ENCODE data around the gene CDK14. TPM values are rescaled to one million over a fixed set of nuclear protein-coding genes. Genes with fewer than 3 reads are reported as not detected.

CDK14 gene
- total RNA-seq, 2 experiments from 2014 or later: not detected

GRCh38 chr7:90709501-90710465 is 113.7 kb downstream of the CDK14 start:
- H3K9me3 Mint-ChIP-seq: no peaks in the 10 kb centered on the region
- no peaks in the 10 kb centered on the region for H3K4me1 Mint-ChIP-seq
- POLR2A ChIA-PET: no interaction called here
- H3K36me3 Mint-ChIP-seq (ENCODE audit: low read depth): no peaks in the 10 kb centered on the region
- H3K27ac Mint-ChIP-seq: no peak overlapping the region
- CTCF ChIA-PET: interaction anchor here (0.6 kb wide), 1 partner anchor 267 kb away, joined by 4 read pairs; no protein-coding TSS in a partner anchor
- no peak overlapping the region for H3K4me3 Mint-ChIP-seq
- DNase-seq: no peak
- H3K27me3 Mint-ChIP-seq: no peaks in the 10 kb centered on the region

GRCh38 chr7:90710466-90710850 is 114.3 kb downstream of the CDK14 start:
- no peak overlapping the region for H3K4me3 Mint-ChIP-seq
- H3K27me3 Mint-ChIP-seq: no peaks in the 10 kb centered on the region
- H3K4me1 Mint-ChIP-seq: no peaks in the 10 kb centered on the region
- ChIA-PET POLR2A (no interaction called here), CTCF (no interaction called here)
- DNase-seq: no peak
- no peaks in the 10 kb centered on the region for H3K9me3 Mint-ChIP-seq
- no peak overlapping the region for H3K27ac Mint-ChIP-seq
- no peaks in the 10 kb centered on the region for H3K36me3 Mint-ChIP-seq (ENCODE audit: low read depth)

- DNase-seq: no peak
- ChIA-PET CTCF (no interaction called here), POLR2A (interaction anchor here (0.7 kb wide), 1 partner anchor 33 kb away, joined by 3 read pairs; no protein-coding TSS in a partner anchor)
These were observed 117.5 kb downstream of the CDK14 start for GRCh38 chr7:90713628-90714027.

GRCh38 chr7:90715067-90715466 is 118.9 kb downstream of the CDK14 start:
- Mint-ChIP-seq H3K36me3 (ENCODE audit: low read depth) (no peaks in the 10 kb centered on the region), H3K4me3 (no peak overlapping the region), H3K27ac (no peak overlapping the region), H3K9me3 (no peaks in the 10 kb centered on the region), H3K4me1 (no peaks in the 10 kb centered on the region), H3K27me3 (no peaks in the 10 kb centered on the region)
- ChIA-PET POLR2A (no interaction called here), CTCF (no interaction called here)
- no peak for DNase-seq

More at GRCh38 chr7:90713628-90714027, 117.5 kb downstream of the CDK14 start:
- Mint-ChIP-seq H3K4me3 (no peak overlapping the region), H3K27me3 (no peaks in the 10 kb centered on the region), H3K9me3 (no peaks in the 10 kb centered on the region), H3K36me3 (ENCODE audit: low read depth) (no peaks in the 10 kb centered on the region), H3K4me1 (no peaks in the 10 kb centered on the region), H3K27ac (no peak overlapping the region)

GRCh38 chr7:90717296-90718060 is 121.4 kb downstream of the CDK14 start:
- no peak overlapping the region for H3K27ac Mint-ChIP-seq
- no peak overlapping the region for H3K4me3 Mint-ChIP-seq
- no peak for DNase-seq
- no peaks in the 10 kb centered on the region for H3K4me1 Mint-ChIP-seq
- CTCF ChIA-PET: no interaction called here
- POLR2A ChIA-PET: no interaction called here
- no peaks in the 10 kb centered on the region for H3K9me3 Mint-ChIP-seq
- H3K27me3 Mint-ChIP-seq: no peaks in the 10 kb centered on the region
- H3K36me3 Mint-ChIP-seq (ENCODE audit: low read depth): no peaks in the 10 kb centered on the region

GRCh38 chr7:90719155-90719554 is 123.0 kb downstream of the CDK14 start:
- H3K36me3 Mint-ChIP-seq (ENCODE audit: low read depth): no peaks in the 10 kb centered on the region

GRCh38 chr7:90720984-90721760 is 125.1 kb downstream of the CDK14 start:
- no peak overlapping the region for H3K4me3 Mint-ChIP-seq
- ChIA-PET POLR2A (no interaction called here), CTCF (no interaction called here)
- no peaks in the 10 kb centered on the region for H3K36me3 Mint-ChIP-seq (ENCODE audit: low read depth)
- H3K9me3 Mint-ChIP-seq: no peaks in the 10 kb centered on the region
- H3K4me1 Mint-ChIP-seq: no peaks in the 10 kb centered on the region
- DNase-seq: no peak
- H3K27me3 Mint-ChIP-seq: no peaks in the 10 kb centered on the region
- H3K27ac Mint-ChIP-seq: no peak overlapping the region

More at GRCh38 chr7:90719155-90719554, 123.0 kb downstream of the CDK14 start:
- CTCF ChIA-PET: no interaction called here
- no peak for DNase-seq
- Mint-ChIP-seq H3K9me3 (no peaks in the 10 kb centered on the region), H3K27me3 (no peaks in the 10 kb centered on the region), H3K4me1 (no peaks in the 10 kb centered on the region), H3K27ac (no peak overlapping the region), H3K4me3 (no peak overlapping the region)
- POLR2A ChIA-PET: no interaction called here

- no peaks in the 10 kb centered on the region for H3K4me1 Mint-ChIP-seq
- H3K36me3 Mint-ChIP-seq (ENCODE audit: low read depth): no peaks in the 10 kb centered on the region
- H3K9me3 Mint-ChIP-seq: no peaks in the 10 kb centered on the region
- no peaks in the 10 kb centered on the region for H3K27me3 Mint-ChIP-seq
- no peak for DNase-seq
- no peak overlapping the region for H3K27ac Mint-ChIP-seq
- ChIA-PET POLR2A (no interaction called here), CTCF (no interaction called here)
- no peak overlapping the region for H3K4me3 Mint-ChIP-seq
These were observed 125.8 kb downstream of the CDK14 start for GRCh38 chr7:90721869-90722431.

GRCh38 chr7:90723233-90723632 is 127.1 kb downstream of the CDK14 start:
- no peak for DNase-seq
- H3K27me3 Mint-ChIP-seq: no peaks in the 10 kb centered on the region
- no peaks in the 10 kb centered on the region for H3K4me1 Mint-ChIP-seq
- H3K27ac Mint-ChIP-seq: no peak overlapping the region
- H3K4me3 Mint-ChIP-seq: no peak overlapping the region
- CTCF ChIA-PET: no interaction called here
- POLR2A ChIA-PET: no interaction called here
- H3K36me3 Mint-ChIP-seq (ENCODE audit: low read depth): no peaks in the 10 kb centered on the region
- no peaks in the 10 kb centered on the region for H3K9me3 Mint-ChIP-seq

- Mint-ChIP-seq H3K27ac (no peak overlapping the region), H3K9me3 (no peaks in the 10 kb centered on the region), H3K27me3 (no peaks in the 10 kb centered on the region), H3K4me3 (no peak overlapping the region), H3K4me1 (no peaks in the 10 kb centered on the region), H3K36me3 (ENCODE audit: low read depth) (no peaks in the 10 kb centered on the region)
- DNase-seq: no peak
- ChIA-PET CTCF (no interaction called here), POLR2A (no interaction called here)
These were observed 127.7 kb downstream of the CDK14 start for GRCh38 chr7:90723866-90724265.

GRCh38 chr7:90726120-90726519 is 130.0 kb downstream of the CDK14 start:
- ChIA-PET POLR2A (no interaction called here), CTCF (no interaction called here)
- Mint-ChIP-seq H3K36me3 (ENCODE audit: low read depth) (no peaks in the 10 kb centered on the region), H3K27me3 (no peaks in the 10 kb centered on the region), H3K4me1 (no peaks in the 10 kb centered on the region), H3K4me3 (no peak overlapping the region), H3K9me3 (no peaks in the 10 kb centered on the region), H3K27ac (no peak overlapping the region)
- no peak for DNase-seq

- Mint-ChIP-seq H3K36me3 (ENCODE audit: low read depth) (no peaks in the 10 kb centered on the region), H3K9me3 (peaks cover 2% of the 10 kb centered on the region), H3K27me3 (no peaks in the 10 kb centered on the region), H3K4me3 (no peak overlapping the region), H3K27ac (no peak overlapping the region), H3K4me1 (no peaks in the 10 kb centered on the region)
- no peak for DNase-seq
- ChIA-PET CTCF (no interaction called here), POLR2A (no interaction called here)
These were observed 130.5 kb downstream of the CDK14 start for GRCh38 chr7:90726623-90727022.

- CTCF ChIA-PET: no interaction called here
- no peaks in the 10 kb centered on the region for H3K36me3 Mint-ChIP-seq (ENCODE audit: low read depth)
- H3K9me3 Mint-ChIP-seq: peaks cover 4% of the 10 kb centered on the region
- POLR2A ChIA-PET: no interaction called here
- DNase-seq: no peak
- H3K27me3 Mint-ChIP-seq: no peaks in the 10 kb centered on the region
- H3K4me1 Mint-ChIP-seq: no peaks in the 10 kb centered on the region
- no peak overlapping the region for H3K4me3 Mint-ChIP-seq
- H3K27ac Mint-ChIP-seq: no peak overlapping the region
These were observed 131.3 kb downstream of the CDK14 start for GRCh38 chr7:90727412-90727811.

All from activated CD4-positive, alpha-beta T cell treated with anti-CD3 and anti-CD28 coated beads, Interleukin-2, amount 10 ng/mL, durations not matched to agents 7 days and 5 days (primary cell).